ENCODE results near the gene PVALEF.

PVALEF gene

GRCh38 chr17:81207610-81208581, 42.6 kb downstream of the PVALEF start:
- no peak overlapping the region for H3K9ac ChIP-seq (ENCODE audit: low read depth, low read length)
- no peaks in the 10 kb centered on the region for H3K9me3 ChIP-seq (ENCODE audit: insufficient read depth, low read depth, low read length)
- H3K27ac ChIP-seq (ENCODE audit: low read length), result no peak overlapping the region
- H3K4me1 ChIP-seq (ENCODE audit: insufficient read depth, low read length), result no peaks in the 10 kb centered on the region
- H3K36me3 ChIP-seq (ENCODE audit: insufficient read depth, low read depth, low read length), result peaks cover 5% of the 10 kb centered on the region; the same call in 1 of the 2 replicates
- H3K27me3 ChIP-seq (ENCODE audit: insufficient read depth, low read length), result no peaks in the 10 kb centered on the region
- no peak overlapping the region for H3K4me3 ChIP-seq (ENCODE audit: low read length)

GRCh38 chr17:81208651-81209050, 43.3 kb downstream of the PVALEF start:
- H3K27ac ChIP-seq (ENCODE audit: low read length), result no peak overlapping the region
- H3K36me3 ChIP-seq (ENCODE audit: insufficient read depth, low read depth, low read length), result peaks cover 5% of the 10 kb centered on the region; the same call in 1 of the 2 replicates
- H3K4me1 ChIP-seq (ENCODE audit: insufficient read depth, low read length), result no peaks in the 10 kb centered on the region
- H3K9ac ChIP-seq (ENCODE audit: low read depth, low read length), result no peak overlapping the region
- H3K27me3 ChIP-seq (ENCODE audit: insufficient read depth, low read length), result no peaks in the 10 kb centered on the region
- H3K9me3 ChIP-seq (ENCODE audit: insufficient read depth, low read depth, low read length), result no peaks in the 10 kb centered on the region
- H3K4me3 ChIP-seq (ENCODE audit: low read length), result no peak overlapping the region

GRCh38 chr17:81209141-81209540, 43.8 kb downstream of the PVALEF start:
- Histone ChIP-seq H3K36me3 (ENCODE audit: insufficient read depth, low read depth, low read length) (peaks cover 5% of the 10 kb centered on the region; the same call in 1 of the 2 replicates), H3K27ac (ENCODE audit: low read length) (no peak overlapping the region), H3K27me3 (ENCODE audit: insufficient read depth, low read length) (no peaks in the 10 kb centered on the region), H3K9ac (ENCODE audit: low read depth, low read length) (no peak overlapping the region), H3K9me3 (ENCODE audit: insufficient read depth, low read depth, low read length) (no peaks in the 10 kb centered on the region), H3K4me1 (ENCODE audit: insufficient read depth, low read length) (no peaks in the 10 kb centered on the region), H3K4me3 (ENCODE audit: low read length) (no peak overlapping the region)

DNA sequence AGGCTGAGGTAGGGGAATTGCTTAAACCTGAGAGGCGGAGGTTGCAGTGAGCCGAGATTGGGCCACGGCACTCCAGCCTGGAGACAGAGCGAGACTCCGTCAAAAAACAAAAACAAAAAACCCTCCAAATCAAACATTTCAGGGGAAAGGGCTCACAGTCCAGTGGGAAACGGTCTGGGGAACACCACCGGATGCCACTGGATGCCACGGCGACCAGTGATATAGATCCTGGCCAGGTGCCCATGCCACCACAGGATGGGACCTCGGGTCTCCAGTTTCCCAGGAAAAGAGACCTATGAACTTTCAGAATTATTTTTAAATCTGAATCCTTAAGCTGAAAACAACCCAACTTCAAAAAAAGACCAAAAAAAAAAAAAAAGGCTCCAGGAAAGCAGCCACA, 45.2 kb downstream of the PVALEF start:
- H3K4me1 ChIP-seq (ENCODE audit: insufficient read depth, low read length), result no peaks in the 10 kb centered on the region
- peaks cover 5% of the 10 kb centered on the region; the same call in 1 of the 2 replicates for H3K36me3 ChIP-seq (ENCODE audit: insufficient read depth, low read depth, low read length)
- no peak overlapping the region for H3K27ac ChIP-seq (ENCODE audit: low read length)
- H3K9ac ChIP-seq (ENCODE audit: low read depth, low read length), result no peak overlapping the region
- no peaks in the 10 kb centered on the region for H3K27me3 ChIP-seq (ENCODE audit: insufficient read depth, low read length)
- H3K4me3 ChIP-seq (ENCODE audit: low read length), result no peak overlapping the region
- no peaks in the 10 kb centered on the region for H3K9me3 ChIP-seq (ENCODE audit: insufficient read depth, low read depth, low read length)

DNA sequence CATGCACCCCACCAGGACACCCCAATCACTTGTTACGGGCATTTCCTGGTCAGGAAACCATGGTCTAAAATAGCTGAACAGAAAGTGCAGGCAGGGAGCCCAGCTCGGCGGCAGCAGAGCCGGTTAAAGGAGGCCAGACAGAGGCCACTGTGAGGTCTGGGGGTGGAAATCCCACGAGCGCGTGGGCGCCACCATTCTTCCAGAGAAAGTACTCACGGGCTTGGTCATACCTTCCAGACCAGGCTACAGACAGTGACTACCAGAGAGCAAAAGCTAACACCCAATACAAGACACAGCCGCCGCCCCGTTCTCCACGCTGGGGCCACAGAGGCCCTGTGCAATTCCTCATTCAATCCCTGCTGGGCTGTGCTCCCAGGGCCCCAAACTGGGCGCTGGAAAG, 45.6 kb downstream of the PVALEF start:
- Histone ChIP-seq H3K9ac (ENCODE audit: low read depth, low read length) (no peak overlapping the region), H3K4me1 (ENCODE audit: insufficient read depth, low read length) (no peaks in the 10 kb centered on the region), H3K36me3 (ENCODE audit: insufficient read depth, low read depth, low read length) (peaks cover 5% of the 10 kb centered on the region; the same call in 1 of the 2 replicates)

GRCh38 chr17:81212365-81212764, 47.1 kb downstream of the PVALEF start:
- Histone ChIP-seq H3K36me3 (ENCODE audit: insufficient read depth, low read depth, low read length) (0 out of 2 replicates have a peak, but pooled peaks cover 11% of the 10 kb centered on the region), H3K9me3 (ENCODE audit: insufficient read depth, low read depth, low read length) (no peaks in the 10 kb centered on the region), H3K4me1 (ENCODE audit: insufficient read depth, low read length) (no peaks in the 10 kb centered on the region), H3K9ac (ENCODE audit: low read depth, low read length) (no peak overlapping the region), H3K27me3 (ENCODE audit: insufficient read depth, low read length) (no peaks in the 10 kb centered on the region), H3K4me3 (ENCODE audit: low read length) (no peak overlapping the region), H3K27ac (ENCODE audit: low read length) (no peak overlapping the region)

More for the DNA sequence above, 45.6 kb downstream of the PVALEF start:
- H3K27ac ChIP-seq (ENCODE audit: low read length), result no peak overlapping the region
- H3K4me3 ChIP-seq (ENCODE audit: low read length), result no peak overlapping the region
- H3K27me3 ChIP-seq (ENCODE audit: insufficient read depth, low read length), result no peaks in the 10 kb centered on the region
- no peaks in the 10 kb centered on the region for H3K9me3 ChIP-seq (ENCODE audit: insufficient read depth, low read depth, low read length)

- Histone ChIP-seq H3K27ac (ENCODE audit: low read length) (no peak overlapping the region), H3K4me1 (ENCODE audit: insufficient read depth, low read length) (no peaks in the 10 kb centered on the region), H3K36me3 (ENCODE audit: insufficient read depth, low read depth, low read length) (0 out of 2 replicates have a peak, but pooled peaks cover 6% of the 10 kb centered on the region), H3K4me3 (ENCODE audit: low read length) (no peak overlapping the region), H3K9ac (ENCODE audit: low read depth, low read length) (no peak overlapping the region), H3K9me3 (ENCODE audit: insufficient read depth, low read depth, low read length) (no peaks in the 10 kb centered on the region), H3K27me3 (ENCODE audit: insufficient read depth, low read length) (no peaks in the 10 kb centered on the region)
These were observed 48.7 kb downstream of the PVALEF start for GRCh38 chr17:81213978-81214377.

DNA sequence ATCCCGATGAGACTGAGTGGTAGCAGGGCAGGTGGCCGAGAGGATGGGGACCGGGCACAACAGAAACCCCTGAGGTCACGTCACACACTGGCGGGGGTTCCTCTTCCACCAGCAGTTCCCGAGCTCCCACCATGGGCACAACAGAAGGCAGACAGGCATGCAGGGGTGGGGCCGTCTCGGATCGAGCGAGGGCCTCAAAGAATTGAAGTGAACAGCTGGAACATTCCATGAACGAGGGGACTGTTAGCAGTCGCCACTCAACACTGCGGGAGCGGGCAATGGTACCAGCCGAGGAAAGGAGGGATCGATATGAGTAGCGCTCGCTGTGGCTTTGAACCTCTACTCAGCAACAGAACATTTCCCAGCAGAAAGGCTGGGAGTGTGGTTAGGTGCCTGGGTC, 52.2 kb downstream of the PVALEF start:
- Histone ChIP-seq H3K9ac (ENCODE audit: low read depth, low read length) (no peak overlapping the region), H3K27me3 (ENCODE audit: insufficient read depth, low read length) (no peaks in the 10 kb centered on the region), H3K4me1 (ENCODE audit: insufficient read depth, low read length) (peaks cover 7% of the 10 kb centered on the region; the same call in 1 of the 2 replicates), H3K36me3 (ENCODE audit: insufficient read depth, low read depth, low read length) (peaks cover 13% of the 10 kb centered on the region; the same call in 1 of the 2 replicates), H3K27ac (ENCODE audit: low read length) (no peak overlapping the region), H3K9me3 (ENCODE audit: insufficient read depth, low read depth, low read length) (no peaks in the 10 kb centered on the region), H3K4me3 (ENCODE audit: low read length) (no peak overlapping the region)

DNA sequence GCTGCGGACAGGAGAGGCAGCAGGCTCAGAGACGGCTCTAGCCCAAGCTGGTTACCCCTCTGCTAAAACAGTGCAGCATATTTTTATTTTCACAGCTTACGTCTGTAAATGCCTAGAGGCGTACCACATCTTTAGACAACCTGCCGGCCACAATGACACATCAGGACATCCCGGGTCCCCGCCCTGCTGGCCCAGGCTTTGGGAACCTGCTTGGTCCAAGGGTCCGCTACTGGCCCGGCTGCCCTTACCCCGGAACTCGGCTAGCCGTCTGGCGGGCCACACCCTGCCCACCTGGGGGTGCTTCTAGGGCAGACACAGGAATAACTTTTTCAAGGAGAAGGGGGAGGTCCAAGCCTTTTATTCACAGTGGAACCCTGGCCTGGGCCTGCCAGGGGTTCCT, 53.2 kb downstream of the PVALEF start:
- H3K36me3 ChIP-seq (ENCODE audit: insufficient read depth, low read depth, low read length), result peaks cover 13% of the 10 kb centered on the region; the same call in 1 of the 2 replicates
- H3K4me1 ChIP-seq (ENCODE audit: insufficient read depth, low read length), result peaks cover 7% of the 10 kb centered on the region; the same call in 1 of the 2 replicates
- H3K9ac ChIP-seq (ENCODE audit: low read depth, low read length), result no peak overlapping the region
- peaks cover under 1% of the 10 kb centered on the region; the same call in 1 of the 2 replicates for H3K27me3 ChIP-seq (ENCODE audit: insufficient read depth, low read length)
- H3K27ac ChIP-seq (ENCODE audit: low read length), result no peak overlapping the region
- no peak overlapping the region for H3K4me3 ChIP-seq (ENCODE audit: low read length)
- H3K9me3 ChIP-seq (ENCODE audit: insufficient read depth, low read depth, low read length), result no peaks in the 10 kb centered on the region

GRCh38 chr17:81218991-81219390, 53.7 kb downstream of the PVALEF start:
- Histone ChIP-seq H3K4me1 (ENCODE audit: insufficient read depth, low read length) (peaks cover 7% of the 10 kb centered on the region; the same call in 1 of the 2 replicates), H3K4me3 (ENCODE audit: low read length) (no peak overlapping the region), H3K36me3 (ENCODE audit: insufficient read depth, low read depth, low read length) (peaks cover 13% of the 10 kb centered on the region; the same call in 1 of the 2 replicates), H3K27me3 (ENCODE audit: insufficient read depth, low read length) (peaks cover 6% of the 10 kb centered on the region), H3K9me3 (ENCODE audit: insufficient read depth, low read depth, low read length) (no peaks in the 10 kb centered on the region), H3K9ac (ENCODE audit: low read depth, low read length) (no peak overlapping the region), H3K27ac (ENCODE audit: low read length) (no peak overlapping the region)

DNA sequence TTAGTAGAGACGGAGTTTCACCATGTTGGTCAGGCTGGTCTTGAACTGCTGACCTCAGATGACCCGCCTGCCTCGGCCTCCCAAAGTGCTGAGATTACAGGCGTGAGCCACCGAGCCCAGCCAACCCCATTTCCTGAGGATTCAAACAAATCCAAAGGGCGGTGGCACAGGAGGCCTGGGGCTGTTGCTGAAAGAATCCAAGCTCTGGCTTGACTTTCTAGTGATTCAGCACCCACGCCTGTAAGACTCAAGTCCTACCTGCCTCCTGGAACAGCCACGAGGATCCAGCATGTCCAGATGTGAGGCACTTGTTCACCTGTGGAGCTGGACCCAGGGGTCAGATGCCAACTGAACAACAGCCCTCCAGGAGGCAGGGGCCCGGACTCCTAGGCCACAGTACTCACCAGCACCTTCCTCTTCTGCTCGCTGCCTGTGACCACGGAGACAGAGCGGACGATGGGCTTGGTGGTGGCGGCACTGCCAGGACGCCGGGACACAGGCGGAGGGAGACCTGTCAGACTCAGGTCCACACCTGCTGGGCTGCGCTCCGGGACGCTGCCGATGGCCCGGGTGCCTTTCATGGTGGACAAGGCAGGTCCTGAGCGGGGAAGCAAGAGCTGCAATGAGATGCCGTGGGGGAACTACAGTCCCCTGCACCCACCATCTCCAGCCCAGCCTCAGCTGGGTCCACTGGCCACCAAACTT, 54.3 kb downstream of the PVALEF start:
- Histone ChIP-seq H3K36me3 (ENCODE audit: insufficient read depth, low read depth, low read length) (peaks cover 13% of the 10 kb centered on the region; the same call in 1 of the 2 replicates), H3K27me3 (ENCODE audit: insufficient read depth, low read length) (peaks cover 9% of the 10 kb centered on the region), H3K27ac (ENCODE audit: low read length) (no peak overlapping the region), H3K4me3 (ENCODE audit: low read length) (no peak overlapping the region), H3K9ac (ENCODE audit: low read depth, low read length) (no peak overlapping the region), H3K4me1 (ENCODE audit: insufficient read depth, low read length) (peaks cover 7% of the 10 kb centered on the region; the same call in 1 of the 2 replicates), H3K9me3 (ENCODE audit: insufficient read depth, low read depth, low read length) (no peaks in the 10 kb centered on the region)
